Effector memory CD8-positive, alpha-beta T cell (primary cell): ENCODE measurements around the gene FLCN.
"Not testable (repeated sequence)": the region's sequence is repeated elsewhere in the genome, so short reads cannot be mapped to it uniquely, and the experiment has no call there.

Experiments
- ATAC-seq: fragments of 150-1000 bp; cut with Tn5 transposase; replicated peaks from 2 replicates; pipeline ENCODE4 v1.10.0; 2021; ENCODE audit warnings: mild to moderate bottlenecking, moderate library complexity
- DNase-seq, 3 experiments: peaks; one replicate each; pipeline ENCODE4 v3.0.0; 2021
- H3K27ac Mint-ChIP-seq, 2 donors: one replicate each; pipeline ENCODE4 v1.8.0; 2022; ENCODE audit warnings: mild to moderate bottlenecking in 2 of 2, mixed read lengths in 2 of 2, moderate library complexity in 2 of 2
- H3K27me3 Mint-ChIP-seq, 2 donors: one replicate each; pipeline ENCODE4 v1.8.0; 2022; ENCODE audit warnings: mixed read lengths in 2 of 2
- H3K36me3 Mint-ChIP-seq: one replicate; pipeline ENCODE4 v1.8.0; 2022; ENCODE audit warnings: mild to moderate bottlenecking, moderate library complexity, mixed read lengths; ENCODE audit not compliant: insufficient read depth
- H3K4me1 Mint-ChIP-seq, 2 donors: one replicate each; pipeline ENCODE4 v1.8.0; 2022; ENCODE audit warnings: low read depth in 2 of 2, mixed read lengths in 2 of 2
- H3K4me3 Mint-ChIP-seq, 2 donors: one replicate each; pipeline ENCODE4 v1.8.0; 2022; ENCODE audit warnings: mild to moderate bottlenecking in 2 of 2, mixed read lengths in 2 of 2, moderate library complexity in 2 of 2
- H3K9me3 Mint-ChIP-seq, 2 donors: one replicate each; pipeline ENCODE4 v1.8.0; 2022; ENCODE audit warnings: mixed read lengths in 2 of 2
- total RNA-seq, 9 experiments: gene quantifications; one replicate each; lab custom pipeline; 2026; lab: John Stamatoyannopoulos, UW

The FLCN gene
- total RNA-seq, result 20.2 to 76.5 (median 28.8) reads per million in 9 experiments

DNA sequence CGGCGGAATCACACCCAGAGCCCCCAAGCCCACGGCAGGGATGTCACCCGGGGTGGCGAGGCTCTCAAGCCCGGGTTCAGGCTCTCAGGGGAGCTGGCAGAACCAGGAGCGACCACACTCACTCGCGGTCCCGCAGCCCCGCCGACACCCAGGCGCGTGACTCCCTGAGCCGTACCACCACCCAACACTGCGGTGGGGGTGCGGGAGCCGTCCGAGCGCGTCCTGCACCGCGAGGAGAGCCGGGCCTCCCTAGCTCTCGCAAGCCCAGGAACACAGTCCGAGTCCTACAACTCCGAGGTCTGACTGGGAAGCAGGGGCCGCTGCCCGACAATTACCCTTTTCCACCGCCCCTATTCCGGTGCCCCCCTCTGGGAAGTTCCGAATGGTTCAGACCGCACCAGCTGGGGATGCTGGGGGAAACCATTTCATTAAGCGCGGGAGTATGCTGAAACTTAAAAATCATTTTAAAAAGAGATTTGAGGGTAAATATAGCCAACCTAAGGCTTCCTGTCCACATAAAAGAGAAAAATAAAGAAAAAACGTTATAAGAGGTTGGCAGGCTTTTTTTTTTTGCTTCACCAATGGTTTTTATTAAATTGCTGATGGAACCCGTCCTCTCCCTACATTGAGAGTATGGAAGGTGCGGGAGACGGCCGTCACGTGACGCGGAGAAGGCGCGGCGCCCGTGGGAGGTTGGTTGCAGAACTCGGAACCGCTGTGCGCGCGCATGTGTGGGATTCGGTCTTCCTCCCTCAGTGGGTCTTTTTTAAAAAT lies at the start of gene FLCN:
TSS of gene FLCN (minus strand) at position 143 of the 774 bp plus-strand sequence. CDS start 9,031 bp downstream, outside the sequence.
- no peaks in the 10 kb centered on the region for H3K27me3 Mint-ChIP-seq
- no peaks in the 10 kb centered on the region for H3K9me3 Mint-ChIP-seq
- H3K27ac Mint-ChIP-seq, result peak within 1 kb of the TSS; percentile 99 to 100
- H3K4me1 Mint-ChIP-seq, result peaks cover 22 to 27% of the 10 kb centered on the region in 2 donors
- H3K4me3 Mint-ChIP-seq, result peak within 1 kb of the TSS; percentile 87 to 92
- DNase-seq (peak; percentile 82 to 88 (median 83)), ATAC-seq (peak; percentile 93)
- H3K36me3 Mint-ChIP-seq, result peaks cover 25% of the 10 kb centered on the region

DNA sequence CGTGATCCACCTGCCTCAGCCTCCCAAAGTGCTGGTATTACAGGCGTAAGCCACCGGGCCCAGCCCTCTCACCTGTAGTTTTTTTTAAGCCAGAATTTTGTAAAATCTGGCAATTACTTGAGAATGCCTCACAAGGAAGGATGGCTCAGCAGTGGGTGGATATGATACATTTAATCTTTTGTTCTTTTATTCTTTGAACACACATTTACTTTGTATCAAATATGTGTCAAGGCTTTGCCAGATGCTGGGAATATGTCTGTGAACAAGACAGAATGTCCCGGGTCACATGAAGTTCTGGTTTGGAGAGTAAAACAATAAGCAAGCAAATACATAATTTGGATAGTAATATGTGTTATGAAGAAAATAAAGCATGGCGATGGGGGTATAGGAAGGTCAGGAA lies 49.0 kb upstream of the FLCN start:
- Mint-ChIP-seq H3K36me3 (peaks cover 8% of the 10 kb centered on the region), H3K27ac (no peak overlapping the region), H3K27me3 (no peaks in the 10 kb centered on the region), H3K9me3 (no peaks in the 10 kb centered on the region), H3K4me1 (peaks cover 5 to 9% of the 10 kb centered on the region in 2 donors), H3K4me3 (no peak overlapping the region)
- ATAC-seq (no peak), DNase-seq (no peak)

- H3K27ac Mint-ChIP-seq, result peak within 1 kb of the TSS; percentile 93 to 94
- peak; percentile 87 for ATAC-seq
- H3K4me1 Mint-ChIP-seq, result peaks cover 16 to 36% of the 10 kb centered on the region in 2 donors
- H3K9me3 Mint-ChIP-seq, result no peaks in the 10 kb centered on the region
- H3K27me3 Mint-ChIP-seq, result no peaks in the 10 kb centered on the region
- peak; percentile 94 to 97 (median 94) for DNase-seq
- H3K4me3 Mint-ChIP-seq, result peak within 1 kb of the TSS; percentile 92 to 97
- H3K36me3 Mint-ChIP-seq, result peaks cover 32% of the 10 kb centered on the region
These were observed 43.9 kb upstream of the FLCN start, which contains the start of gene COPS3 for GRCh38 chr17:17280613-17281549. Gene COPS3, minus strand, starts transcription at chr17:17281246. Its CDS starts 60 bp downstream, at chr17:17281186.

DNA sequence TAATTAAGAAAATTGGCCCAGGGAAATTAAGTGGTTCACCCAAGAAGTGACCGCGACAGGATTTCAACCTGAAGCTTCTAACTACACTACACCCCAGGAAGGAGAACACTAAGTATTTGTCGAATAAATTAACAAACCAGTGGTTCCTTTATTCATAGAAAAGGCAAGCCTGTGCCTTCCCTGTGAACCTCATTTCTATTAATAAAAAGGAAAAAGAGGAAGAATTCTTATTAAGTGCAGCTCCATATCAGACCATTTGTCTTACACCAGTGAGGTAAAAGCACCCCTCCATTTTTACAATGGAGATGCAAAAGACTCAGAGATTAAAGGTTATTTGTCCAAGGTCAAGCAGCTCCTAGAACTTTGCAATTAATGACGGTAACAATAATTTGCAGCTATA lies 42.3 kb upstream of the FLCN start:
- Mint-ChIP-seq H3K27me3 (no peaks in the 10 kb centered on the region), H3K4me3 (peak overlapping the region; percentile 92 to 97), H3K9me3 (no peaks in the 10 kb centered on the region), H3K36me3 (peaks cover 43% of the 10 kb centered on the region), H3K4me1 (peaks cover 17 to 40% of the 10 kb centered on the region in 2 donors), H3K27ac (peak overlapping the region; percentile 93 to 94)
- no peak for ATAC-seq
- DNase-seq, result no peak

- DNase-seq, H3K27me3 Mint-ChIP-seq, H3K9me3 Mint-ChIP-seq, ATAC-seq, H3K4me3 Mint-ChIP-seq: not testable (repeated sequence)
- peaks cover 17 to 40% of the 10 kb centered on the region in 2 donors for H3K4me1 Mint-ChIP-seq
- H3K27ac Mint-ChIP-seq, result peak overlapping the region in 1 of 2 donors; percentile 62
- H3K36me3 Mint-ChIP-seq, result peaks cover 54% of the 10 kb centered on the region
These were observed 40.5 kb upstream of the FLCN start for GRCh38 chr17:17277431-17277830.

GRCh38 chr17:17275971-17276370 lies 39.0 kb upstream of the FLCN start:
- H3K9me3 Mint-ChIP-seq, result no peaks in the 10 kb centered on the region
- ATAC-seq (no peak), DNase-seq (no peak)
- peaks cover 12 to 31% of the 10 kb centered on the region in 2 donors for H3K4me1 Mint-ChIP-seq
- H3K27ac Mint-ChIP-seq, result no peak overlapping the region
- H3K4me3 Mint-ChIP-seq, result no peak overlapping the region
- no peaks in the 10 kb centered on the region for H3K27me3 Mint-ChIP-seq
- H3K36me3 Mint-ChIP-seq, result peaks cover 57% of the 10 kb centered on the region

DNA sequence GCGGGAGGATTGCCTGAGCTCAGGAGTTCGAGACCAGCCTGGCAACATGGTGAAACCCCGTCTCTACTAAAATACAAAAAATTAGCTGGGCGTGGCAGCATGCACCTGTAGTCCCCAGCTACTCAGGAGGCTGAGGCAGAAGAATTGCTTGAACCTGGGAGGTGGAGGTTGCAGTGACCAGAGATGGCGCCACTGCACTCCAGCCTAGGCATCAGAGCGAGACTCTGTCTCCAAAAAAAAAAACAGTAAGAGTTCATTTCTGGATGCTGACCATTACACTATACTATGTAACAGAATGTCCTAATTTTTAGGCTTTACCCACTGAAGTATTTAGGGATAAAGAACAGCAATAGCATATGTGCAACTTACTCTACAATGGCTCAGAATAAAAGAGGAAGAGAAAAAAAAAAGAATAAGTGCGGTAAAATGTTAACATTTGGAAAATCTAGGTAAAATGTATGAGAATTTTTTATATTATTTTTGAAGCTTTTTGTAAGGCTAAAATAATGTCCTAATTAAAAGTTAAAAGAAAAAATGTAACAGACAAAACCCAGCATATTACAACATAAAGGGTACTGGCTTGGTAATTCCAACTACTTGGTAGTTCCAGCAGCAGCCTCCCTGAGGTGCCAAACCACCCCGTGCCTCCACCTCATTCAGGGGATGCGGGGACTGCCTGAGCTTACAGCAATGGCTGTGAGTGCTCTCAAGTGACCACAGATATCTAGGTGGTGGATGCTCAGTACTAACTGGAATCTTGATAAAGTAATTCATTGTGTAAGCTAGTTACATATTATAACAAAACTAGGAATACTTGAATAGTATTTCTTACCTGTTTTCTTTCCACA lies 33.2 kb upstream of the FLCN start:
- peak in 1 of 3 experiments; percentile 13 for DNase-seq
- H3K27ac Mint-ChIP-seq, result no peak overlapping the region
- no peaks in the 10 kb centered on the region for H3K27me3 Mint-ChIP-seq
- peaks cover 88% of the 10 kb centered on the region for H3K36me3 Mint-ChIP-seq
- ATAC-seq, result no peak
- no peak overlapping the region for H3K4me3 Mint-ChIP-seq
- H3K4me1 Mint-ChIP-seq, result peaks cover 1 to 4% of the 10 kb centered on the region in 2 donors
- H3K9me3 Mint-ChIP-seq, result no peaks in the 10 kb centered on the region

DNA sequence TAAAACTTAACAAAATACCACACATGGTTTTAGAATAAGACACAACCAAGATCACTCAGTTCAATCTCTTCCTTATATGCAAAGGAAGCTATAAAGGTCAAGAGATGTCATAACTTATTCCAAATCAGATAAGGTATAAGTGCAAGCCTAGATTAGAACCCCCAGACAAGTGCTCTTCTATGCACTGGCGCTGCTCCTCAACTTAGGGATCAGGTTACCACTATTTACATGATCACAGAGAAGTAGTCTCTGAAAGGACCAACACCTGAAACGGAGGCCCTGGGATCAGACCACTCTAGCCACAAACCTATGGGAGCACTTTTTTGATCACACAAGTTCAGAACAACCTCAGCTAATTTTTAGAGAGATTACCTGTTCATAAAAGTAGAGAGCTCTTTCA lies 27.5 kb upstream of the FLCN start:
- peaks cover 93% of the 10 kb centered on the region for H3K36me3 Mint-ChIP-seq
- H3K4me1 Mint-ChIP-seq, result no peaks in the 10 kb centered on the region
- no peaks in the 10 kb centered on the region for H3K27me3 Mint-ChIP-seq
- H3K9me3 Mint-ChIP-seq, result no peaks in the 10 kb centered on the region
- DNase-seq (no peak), ATAC-seq (no peak)
- H3K4me3 Mint-ChIP-seq, result no peak overlapping the region
- H3K27ac Mint-ChIP-seq, result no peak overlapping the region

- peaks cover 87% of the 10 kb centered on the region for H3K36me3 Mint-ChIP-seq
- DNase-seq (no peak), ATAC-seq (no peak)
- no peaks in the 10 kb centered on the region for H3K9me3 Mint-ChIP-seq
- H3K4me1 Mint-ChIP-seq, result peaks cover 0 to 2% of the 10 kb centered on the region in 2 donors
- H3K27me3 Mint-ChIP-seq, result no peaks in the 10 kb centered on the region
- no peak overlapping the region for H3K4me3 Mint-ChIP-seq
- H3K27ac Mint-ChIP-seq, result peak overlapping the region in 1 of 2 donors; percentile 18
These were observed 22.0 kb upstream of the FLCN start for GRCh38 chr17:17258998-17259397.

DNA sequence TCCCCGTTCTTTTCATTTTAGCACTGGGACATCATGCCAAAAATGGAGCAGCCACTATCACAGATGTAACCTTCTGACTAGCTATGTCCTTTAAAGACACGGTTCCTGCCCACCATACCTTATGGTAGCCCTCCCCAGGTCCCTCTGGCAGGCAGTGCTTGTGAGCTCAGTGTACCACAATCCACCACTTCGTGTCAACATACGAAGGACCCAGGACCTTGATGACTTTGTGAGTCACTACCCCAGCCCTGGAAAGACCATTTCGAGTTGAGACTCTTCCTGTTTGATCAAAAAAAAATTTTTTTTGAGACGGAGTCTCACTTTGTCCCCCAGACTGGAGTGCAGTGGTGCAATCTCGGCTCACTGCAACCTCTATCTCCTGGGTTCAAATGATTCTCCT lies 21.0 kb upstream of the FLCN start:
- no peak for ATAC-seq
- Mint-ChIP-seq H3K9me3 (no peaks in the 10 kb centered on the region), H3K4me1 (peaks cover 0 to 2% of the 10 kb centered on the region in 2 donors), H3K36me3 (peaks cover 89% of the 10 kb centered on the region), H3K27ac (no peak overlapping the region), H3K4me3 (no peak overlapping the region), H3K27me3 (no peaks in the 10 kb centered on the region)
- no peak for DNase-seq

DNA sequence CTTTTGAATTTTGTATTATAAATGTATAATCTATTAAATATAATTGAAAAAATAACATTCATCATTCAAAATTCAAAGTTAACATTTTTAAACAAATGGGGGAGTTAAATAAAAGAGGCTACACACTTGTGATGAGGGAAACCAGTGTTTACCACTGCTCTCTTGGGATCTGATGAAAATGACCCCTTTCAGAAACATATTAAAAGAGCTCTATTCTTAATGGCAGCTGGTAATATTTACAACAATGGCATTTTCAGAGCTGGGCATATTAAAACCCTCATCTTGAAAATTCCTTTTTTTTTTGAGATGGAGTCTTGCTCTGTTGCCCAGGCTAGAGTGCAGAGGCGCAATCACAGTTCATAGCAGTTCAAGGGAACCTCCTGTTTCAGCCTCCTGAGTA lies 19.3 kb upstream of the FLCN start:
- Mint-ChIP-seq H3K4me3 (no peak overlapping the region), H3K4me1 (peaks cover 0 to 2% of the 10 kb centered on the region in 2 donors), H3K27me3 (no peaks in the 10 kb centered on the region), H3K27ac (peak overlapping the region in 1 of 2 donors; percentile 54), H3K36me3 (peaks cover 91% of the 10 kb centered on the region), H3K9me3 (no peaks in the 10 kb centered on the region)
- DNase-seq, result no peak
- no peak for ATAC-seq

DNA sequence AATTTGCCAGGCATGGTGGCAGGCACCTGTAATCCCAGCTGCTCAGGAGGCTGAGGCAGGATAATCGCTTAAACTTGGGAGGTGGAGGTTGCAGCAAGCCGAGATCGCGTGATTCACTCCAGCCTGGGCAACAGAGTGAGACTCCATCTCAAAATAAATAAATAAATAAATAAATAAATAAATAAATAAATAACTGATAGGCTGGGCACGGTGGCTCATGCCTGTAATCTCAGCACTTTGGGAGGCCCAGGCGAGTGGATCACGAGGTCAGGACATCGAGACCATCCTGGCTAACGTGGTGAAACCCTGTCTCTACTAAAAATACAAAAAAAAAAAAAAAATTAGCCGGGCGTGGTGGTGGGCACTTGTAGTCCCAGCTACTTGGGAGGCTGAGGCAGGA lies 18.7 kb upstream of the FLCN start:
- H3K36me3 Mint-ChIP-seq, result peaks cover 87% of the 10 kb centered on the region
- H3K4me3 Mint-ChIP-seq, H3K27me3 Mint-ChIP-seq, H3K9me3 Mint-ChIP-seq, H3K4me1 Mint-ChIP-seq, ATAC-seq, DNase-seq: not testable (repeated sequence)
- H3K27ac Mint-ChIP-seq, result peak overlapping the region in 1 of 2 donors; percentile 75

- ATAC-seq (no peak), DNase-seq (no peak)
- no peaks in the 10 kb centered on the region for H3K9me3 Mint-ChIP-seq
- H3K36me3 Mint-ChIP-seq, result peaks cover 78% of the 10 kb centered on the region
- H3K27ac Mint-ChIP-seq, result no peak overlapping the region
- no peaks in the 10 kb centered on the region for H3K27me3 Mint-ChIP-seq
- peaks cover 0 to 2% of the 10 kb centered on the region in 2 donors for H3K4me1 Mint-ChIP-seq
- no peak overlapping the region for H3K4me3 Mint-ChIP-seq
These were observed 17.1 kb upstream of the FLCN start for GRCh38 chr17:17254036-17254435.
